IMR-90 (cell line): ENCODE data around the gene GRIFIN.

Experiments
- BHLHE40 ChIP-seq: fragments of 150-350 bp; IDR thresholded peaks from 2 replicates; pipeline ENCODE4 v1.6.1; 2016; ENCODE audit warnings: mild to moderate bottlenecking, low read depth, low read length
- CHD1 ChIP-seq: IDR thresholded peaks from 2 replicates; pipeline ENCODE4 v1.6.1; 2012; ENCODE audit warnings: low read depth, low read length, improper control_type of control experiment
- MXI1 ChIP-seq: IDR thresholded peaks from 2 replicates; pipeline ENCODE4 v1.6.1; 2012; ENCODE audit warnings: low read depth, mild to moderate bottlenecking, low read length, moderate library complexity, borderline replicate concordance
- NFE2L2 ChIP-seq: fragments of 150-350 bp; IDR thresholded peaks from 2 replicates; pipeline ENCODE4 v1.6.1; 2016; ENCODE audit warnings: low read depth, mild to moderate bottlenecking, low read length
- POLR2A ChIP-seq: IDR thresholded peaks from 2 replicates; pipeline ENCODE4 v1.6.1; 2012; ENCODE audit warnings: mild to moderate bottlenecking, low read depth, low read length
- RAD21 ChIP-seq: IDR thresholded peaks from 2 replicates; pipeline ENCODE4 v1.6.1; 2012; ENCODE audit warnings: low read length, improper control_type of control experiment
- RCOR1 ChIP-seq: IDR thresholded peaks from 2 replicates; pipeline ENCODE4 v1.6.1; 2012; ENCODE audit warnings: mild to moderate bottlenecking, low read length, improper control_type of control experiment; ENCODE audit not compliant: insufficient replicate concordance
- SMC3 ChIP-seq: fragments of 150-350 bp; IDR thresholded peaks from 2 replicates; pipeline ENCODE4 v1.6.1; 2016; ENCODE audit warnings: low read depth, mild to moderate bottlenecking, antibody characterized with exemption, low read length, moderate library complexity
- TF ChIP-seq, protein P1 (sequence below): conservative IDR thresholded peaks from 2 replicates; pipeline ENCODE4 v1.5.1; 2012; ENCODE audit warnings: mild to moderate bottlenecking, low read depth, low read length, improper control_type of control experiment
- TF ChIP-seq, protein P2 (sequence below): fragments of 150-350 bp; IDR thresholded peaks from 2 replicates; pipeline ENCODE4 v1.6.1; 2017; ENCODE audit warnings: mild to moderate bottlenecking, antibody characterized with exemption, low read length, low read depth
- TF ChIP-seq, protein P3 (sequence below): fragments of 150-350 bp; IDR thresholded peaks from 2 replicates; pipeline ENCODE4 v1.6.1; 2016; ENCODE audit warnings: low read depth, mild to moderate bottlenecking, low read length, moderate library complexity, borderline replicate concordance

DNA sequence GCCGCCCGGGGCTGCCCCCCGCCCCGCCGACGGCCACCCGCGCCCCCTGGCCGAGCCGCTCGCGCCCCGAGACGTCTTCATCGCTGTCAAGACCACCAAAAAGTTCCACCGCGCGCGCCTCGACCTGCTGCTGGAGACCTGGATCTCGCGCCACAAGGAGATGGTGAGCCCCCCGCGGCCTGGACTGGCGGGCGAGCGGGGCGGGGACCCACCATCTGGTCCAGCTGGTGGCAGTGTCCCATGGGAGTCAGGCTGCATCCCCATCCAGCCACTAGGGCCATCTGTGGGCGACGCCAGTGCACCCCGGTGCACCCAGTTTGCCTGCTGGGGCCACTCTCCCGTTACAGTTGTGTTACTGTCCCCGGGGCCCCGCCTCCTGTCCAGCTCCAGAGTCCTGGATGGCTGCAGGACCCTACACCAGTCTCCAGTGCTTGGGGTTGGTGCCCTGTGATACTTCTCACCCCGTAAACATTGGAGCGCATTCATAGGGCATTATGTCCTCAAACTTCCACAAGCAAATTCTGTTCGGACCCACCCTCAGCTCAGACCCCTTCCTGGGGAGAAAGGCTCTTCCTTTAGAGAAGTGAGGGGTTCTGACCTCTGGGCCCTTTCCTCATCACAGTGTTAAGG lies 44.0 kb upstream of the GRIFIN start:
- TF ChIP-seq, protein P1, sequence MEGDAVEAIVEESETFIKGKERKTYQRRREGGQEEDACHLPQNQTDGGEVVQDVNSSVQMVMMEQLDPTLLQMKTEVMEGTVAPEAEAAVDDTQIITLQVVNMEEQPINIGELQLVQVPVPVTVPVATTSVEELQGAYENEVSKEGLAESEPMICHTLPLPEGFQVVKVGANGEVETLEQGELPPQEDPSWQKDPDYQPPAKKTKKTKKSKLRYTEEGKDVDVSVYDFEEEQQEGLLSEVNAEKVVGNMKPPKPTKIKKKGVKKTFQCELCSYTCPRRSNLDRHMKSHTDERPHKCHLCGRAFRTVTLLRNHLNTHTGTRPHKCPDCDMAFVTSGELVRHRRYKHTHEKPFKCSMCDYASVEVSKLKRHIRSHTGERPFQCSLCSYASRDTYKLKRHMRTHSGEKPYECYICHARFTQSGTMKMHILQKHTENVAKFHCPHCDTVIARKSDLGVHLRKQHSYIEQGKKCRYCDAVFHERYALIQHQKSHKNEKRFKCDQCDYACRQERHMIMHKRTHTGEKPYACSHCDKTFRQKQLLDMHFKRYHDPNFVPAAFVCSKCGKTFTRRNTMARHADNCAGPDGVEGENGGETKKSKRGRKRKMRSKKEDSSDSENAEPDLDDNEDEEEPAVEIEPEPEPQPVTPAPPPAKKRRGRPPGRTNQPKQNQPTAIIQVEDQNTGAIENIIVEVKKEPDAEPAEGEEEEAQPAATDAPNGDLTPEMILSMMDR, result no peak
- TF ChIP-seq POLR2A, result no peak
- TF ChIP-seq, protein P2, sequence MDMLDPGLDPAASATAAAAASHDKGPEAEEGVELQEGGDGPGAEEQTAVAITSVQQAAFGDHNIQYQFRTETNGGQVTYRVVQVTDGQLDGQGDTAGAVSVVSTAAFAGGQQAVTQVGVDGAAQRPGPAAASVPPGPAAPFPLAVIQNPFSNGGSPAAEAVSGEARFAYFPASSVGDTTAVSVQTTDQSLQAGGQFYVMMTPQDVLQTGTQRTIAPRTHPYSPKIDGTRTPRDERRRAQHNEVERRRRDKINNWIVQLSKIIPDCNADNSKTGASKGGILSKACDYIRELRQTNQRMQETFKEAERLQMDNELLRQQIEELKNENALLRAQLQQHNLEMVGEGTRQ, result no peak
- TF ChIP-seq NFE2L2, result no peak
- no peak for TF ChIP-seq MXI1
- TF ChIP-seq, protein P3, sequence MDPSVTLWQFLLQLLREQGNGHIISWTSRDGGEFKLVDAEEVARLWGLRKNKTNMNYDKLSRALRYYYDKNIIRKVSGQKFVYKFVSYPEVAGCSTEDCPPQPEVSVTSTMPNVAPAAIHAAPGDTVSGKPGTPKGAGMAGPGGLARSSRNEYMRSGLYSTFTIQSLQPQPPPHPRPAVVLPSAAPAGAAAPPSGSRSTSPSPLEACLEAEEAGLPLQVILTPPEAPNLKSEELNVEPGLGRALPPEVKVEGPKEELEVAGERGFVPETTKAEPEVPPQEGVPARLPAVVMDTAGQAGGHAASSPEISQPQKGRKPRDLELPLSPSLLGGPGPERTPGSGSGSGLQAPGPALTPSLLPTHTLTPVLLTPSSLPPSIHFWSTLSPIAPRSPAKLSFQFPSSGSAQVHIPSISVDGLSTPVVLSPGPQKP, result no peak
- TF ChIP-seq BHLHE40, result no peak
- TF ChIP-seq SMC3, result no peak
- TF ChIP-seq RCOR1, result no peak
- TF ChIP-seq RAD21, result no peak
- TF ChIP-seq CHD1, result no peak
